ENCODE measurements around the gene EVA1A.

Gene EVA1A

GRCh38 chr2:75552222-75552621 is 8.5 kb downstream of the EVA1A start:
- TF ChIP-seq CTCF (IDR thresholded peaks at IDR 0.05; ENCODE audit: low read depth, low read length, missing control alignments) = no peak
- no peak for DNase-seq (ENCODE audit: extremely low read depth, low read depth)
- no peak overlapping the region for H3K4me3 ChIP-seq (replicated peaks; ENCODE audit: low read depth, low read length)

GRCh38 chr2:75551434-75551833 is 9.3 kb downstream of the EVA1A start:
- H3K4me3 ChIP-seq (replicated peaks; ENCODE audit: low read depth, low read length) = no peak overlapping the region
- DNase-seq (ENCODE audit: extremely low read depth, low read depth) = no peak
- no peak for TF ChIP-seq CTCF (IDR thresholded peaks at IDR 0.05; ENCODE audit: low read depth, low read length, missing control alignments)

- H3K4me3 ChIP-seq (replicated peaks; ENCODE audit: low read depth, low read length) = no peak overlapping the region
- DNase-seq (ENCODE audit: extremely low read depth, low read depth) = no peak
- no peak for TF ChIP-seq CTCF (IDR thresholded peaks at IDR 0.05; ENCODE audit: low read depth, low read length, missing control alignments)
These were observed 11.1 kb downstream of the EVA1A start for GRCh38 chr2:75549401-75550253.

GRCh38 chr2:75548036-75548573 is 12.6 kb downstream of the EVA1A start:
- DNase-seq (ENCODE audit: extremely low read depth, low read depth) = no peak
- no peak overlapping the region for H3K4me3 ChIP-seq (replicated peaks; ENCODE audit: low read depth, low read length)
- no peak for TF ChIP-seq CTCF (IDR thresholded peaks at IDR 0.05; ENCODE audit: low read depth, low read length, missing control alignments)

DNA sequence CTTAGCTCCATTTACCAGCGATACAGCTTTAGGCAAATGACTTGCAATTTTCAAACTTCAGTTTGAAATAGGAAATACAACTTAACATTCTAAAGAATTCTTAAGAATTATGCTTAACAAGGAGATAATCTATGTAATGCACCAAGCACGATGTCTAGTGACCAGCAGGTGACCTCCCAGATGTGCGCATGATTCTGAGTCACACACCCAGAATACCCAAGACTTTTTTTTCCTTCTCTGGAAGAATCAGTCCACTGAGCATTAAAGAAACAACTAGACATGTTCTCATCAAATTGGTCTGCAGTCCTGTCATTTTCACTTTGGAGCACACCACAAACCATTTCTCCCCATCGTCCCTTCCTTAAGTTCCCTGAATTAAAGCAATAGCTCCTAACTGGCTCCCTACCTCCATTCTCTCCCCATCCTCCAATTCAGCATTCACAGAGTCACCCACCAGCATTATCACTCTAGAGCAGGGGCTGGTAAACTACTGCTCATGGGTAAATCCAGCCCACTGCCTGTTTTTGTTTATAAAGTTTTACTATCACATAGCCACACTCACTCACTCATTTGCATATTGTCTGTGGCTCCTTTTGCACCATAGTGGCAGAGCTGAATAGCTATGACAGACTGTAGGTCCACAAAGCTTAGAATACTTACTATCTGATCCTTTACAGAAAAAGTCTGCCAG is 13.2 kb downstream of the EVA1A start:
- no peak for DNase-seq (ENCODE audit: extremely low read depth, low read depth)
- no peak for TF ChIP-seq CTCF (IDR thresholded peaks at IDR 0.05; ENCODE audit: low read depth, low read length, missing control alignments)
- no peak overlapping the region for H3K4me3 ChIP-seq (replicated peaks; ENCODE audit: low read depth, low read length)

DNA sequence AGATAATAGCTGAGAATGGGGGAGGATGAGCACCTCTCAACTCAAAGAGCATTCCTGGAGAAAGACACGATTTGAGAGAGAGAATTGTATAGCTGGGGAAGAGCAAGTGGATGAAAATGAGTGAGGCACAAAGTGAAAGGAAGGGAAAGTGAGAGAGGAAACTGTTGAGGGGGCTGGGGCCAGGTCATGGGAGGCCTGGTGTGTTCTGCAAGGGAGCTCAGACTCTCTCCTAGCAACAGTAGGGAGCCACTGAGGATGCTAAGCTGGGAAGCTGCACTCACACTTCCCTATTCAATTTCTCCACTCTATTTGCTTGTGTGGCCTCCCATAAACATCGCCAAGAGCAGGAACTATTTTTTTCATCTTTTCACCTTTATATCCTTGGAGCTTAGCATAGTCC is 14.8 kb downstream of the EVA1A start:
- no peak for TF ChIP-seq CTCF (IDR thresholded peaks at IDR 0.05; ENCODE audit: low read depth, low read length, missing control alignments)

More for the DNA sequence above, 14.8 kb downstream of the EVA1A start:
- H3K4me3 ChIP-seq (replicated peaks; ENCODE audit: low read depth, low read length) = no peak overlapping the region
- no peak for DNase-seq (ENCODE audit: extremely low read depth, low read depth)
